GM12892 (cell line): ENCODE results near the gene ASB3.

ENCODE experiments used
- POLR2AphosphoS5 ChIP-seq: IDR thresholded peaks from 2 replicates; pipeline ENCODE4 v1.6.1; 2011; ENCODE audit warnings: low read depth, low read length, control low read depth
- TAF1 ChIP-seq: IDR thresholded peaks from 2 replicates; pipeline ENCODE4 v1.6.1; 2011; ENCODE audit warnings: low read depth, mild to moderate bottlenecking, control low read depth, low read length, borderline replicate concordance

DNA sequence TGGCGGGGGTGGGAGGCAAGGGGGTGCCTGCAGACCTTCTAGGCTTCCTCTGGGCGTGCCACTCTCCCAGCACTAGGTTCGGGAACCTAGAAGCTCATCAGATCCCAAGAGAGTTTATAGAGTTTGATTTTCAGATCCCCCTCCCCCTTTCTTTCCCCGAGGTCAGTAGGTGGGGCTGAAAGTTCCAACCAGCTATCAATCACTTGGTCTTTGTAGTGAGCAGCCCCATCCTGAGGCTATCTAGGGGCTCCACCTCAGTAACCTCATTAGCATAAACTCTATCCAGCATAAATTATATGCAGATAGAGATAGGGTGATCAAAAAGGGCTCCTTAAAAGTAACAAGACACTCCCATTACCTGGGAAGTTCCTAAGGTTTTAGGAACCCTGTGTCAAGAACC lies 32.9 kb upstream of the ASB3 start:
- TF ChIP-seq POLR2AphosphoS5, result no peak
- TF ChIP-seq TAF1, result no peak
